HFF-Myc (cell line): Measurements from ENCODE around the gene CAMTA1.
"Not testable (repeated sequence)": the region's sequence is repeated elsewhere in the genome, so short reads cannot be mapped to it uniquely, and the experiment has no call there.

Experiments
- DNase-seq: peaks from one replicate; pipeline ENCODE4 v3.0.0-alpha.2; 2011; ENCODE audit warnings: low read depth; ENCODE audit errors: extremely low read depth
- H3K4me3 ChIP-seq: replicated peaks from 2 replicates; pipeline ENCODE4 v1.5.1; 2011; ENCODE audit warnings: low read depth, mild to moderate bottlenecking, control low read depth, low read length
- TF ChIP-seq, protein P1 (sequence below): IDR thresholded peaks from 2 replicates; pipeline ENCODE4 v1.5.1; 2012; ENCODE audit warnings: mild to moderate bottlenecking, low read depth, low read length, control low read depth; ENCODE audit errors: missing control alignments

The CAMTA1 gene

DNA sequence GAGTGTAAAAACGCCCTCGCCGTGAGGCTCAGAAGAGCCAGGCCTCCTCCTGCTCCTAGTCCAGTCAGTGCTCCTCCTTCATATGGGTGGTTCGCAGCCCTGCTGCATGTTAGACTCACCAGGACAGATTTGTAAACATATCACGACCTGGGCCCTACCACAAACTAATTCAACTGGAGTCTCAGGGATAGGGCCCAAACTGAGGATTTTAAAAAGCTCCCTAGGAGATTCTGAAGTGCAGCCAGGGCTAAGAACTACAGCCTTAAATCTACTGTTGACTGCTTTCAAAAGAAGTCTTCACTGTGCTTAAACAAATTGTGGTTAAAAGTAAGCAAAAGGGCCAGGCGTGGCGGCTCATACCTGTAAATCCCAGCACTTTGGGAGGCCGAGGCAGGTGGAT is 57.0 kb downstream of the CAMTA1 start:
- TF ChIP-seq, protein P1, sequence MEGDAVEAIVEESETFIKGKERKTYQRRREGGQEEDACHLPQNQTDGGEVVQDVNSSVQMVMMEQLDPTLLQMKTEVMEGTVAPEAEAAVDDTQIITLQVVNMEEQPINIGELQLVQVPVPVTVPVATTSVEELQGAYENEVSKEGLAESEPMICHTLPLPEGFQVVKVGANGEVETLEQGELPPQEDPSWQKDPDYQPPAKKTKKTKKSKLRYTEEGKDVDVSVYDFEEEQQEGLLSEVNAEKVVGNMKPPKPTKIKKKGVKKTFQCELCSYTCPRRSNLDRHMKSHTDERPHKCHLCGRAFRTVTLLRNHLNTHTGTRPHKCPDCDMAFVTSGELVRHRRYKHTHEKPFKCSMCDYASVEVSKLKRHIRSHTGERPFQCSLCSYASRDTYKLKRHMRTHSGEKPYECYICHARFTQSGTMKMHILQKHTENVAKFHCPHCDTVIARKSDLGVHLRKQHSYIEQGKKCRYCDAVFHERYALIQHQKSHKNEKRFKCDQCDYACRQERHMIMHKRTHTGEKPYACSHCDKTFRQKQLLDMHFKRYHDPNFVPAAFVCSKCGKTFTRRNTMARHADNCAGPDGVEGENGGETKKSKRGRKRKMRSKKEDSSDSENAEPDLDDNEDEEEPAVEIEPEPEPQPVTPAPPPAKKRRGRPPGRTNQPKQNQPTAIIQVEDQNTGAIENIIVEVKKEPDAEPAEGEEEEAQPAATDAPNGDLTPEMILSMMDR: no peak
- no peak for DNase-seq
- H3K4me3 ChIP-seq: no peak overlapping the region

DNA sequence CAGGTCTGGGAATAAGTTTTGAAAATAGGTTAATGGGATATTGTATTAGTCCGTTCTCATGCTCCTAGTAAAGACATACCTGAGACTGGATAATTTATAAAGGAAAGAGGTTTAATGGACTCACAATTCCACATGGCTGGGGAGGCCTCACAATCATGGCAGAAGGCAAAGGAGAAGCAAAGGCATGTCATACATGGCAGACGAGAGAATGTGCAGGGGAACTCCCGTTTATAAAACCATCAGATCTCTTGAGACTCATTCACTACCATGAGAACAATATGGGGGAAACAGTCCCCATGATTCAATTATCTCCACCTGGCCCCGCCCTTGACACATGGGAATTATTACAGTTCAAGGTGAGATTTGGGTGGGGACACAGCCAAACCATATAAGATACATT is 60.5 kb downstream of the CAMTA1 start:
- not testable (repeated sequence) for H3K4me3 ChIP-seq

DNA sequence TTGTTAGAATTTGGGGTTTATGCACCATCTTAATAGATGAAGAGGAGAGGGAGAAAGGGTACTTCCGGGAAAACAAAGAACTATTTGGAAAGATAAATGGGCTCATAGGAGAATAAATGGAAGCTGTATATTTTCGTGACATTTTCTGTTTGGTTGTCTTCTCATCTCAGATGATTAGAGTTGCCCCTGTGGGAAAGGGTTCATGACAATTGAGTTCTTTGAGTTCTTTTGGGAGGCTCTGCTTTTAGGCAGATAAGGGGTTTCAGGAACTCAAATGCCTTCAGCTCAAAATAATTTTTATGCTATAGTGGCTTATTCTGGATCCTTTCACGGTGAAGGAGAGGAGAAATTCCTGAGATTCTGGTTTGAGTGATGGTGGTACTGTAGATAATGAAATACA is 63.6 kb downstream of the CAMTA1 start:
- TF ChIP-seq, protein P1: no peak
- no peak for DNase-seq

More for the DNA sequence above, 60.5 kb downstream of the CAMTA1 start:
- DNase-seq: not testable (repeated sequence)

DNA sequence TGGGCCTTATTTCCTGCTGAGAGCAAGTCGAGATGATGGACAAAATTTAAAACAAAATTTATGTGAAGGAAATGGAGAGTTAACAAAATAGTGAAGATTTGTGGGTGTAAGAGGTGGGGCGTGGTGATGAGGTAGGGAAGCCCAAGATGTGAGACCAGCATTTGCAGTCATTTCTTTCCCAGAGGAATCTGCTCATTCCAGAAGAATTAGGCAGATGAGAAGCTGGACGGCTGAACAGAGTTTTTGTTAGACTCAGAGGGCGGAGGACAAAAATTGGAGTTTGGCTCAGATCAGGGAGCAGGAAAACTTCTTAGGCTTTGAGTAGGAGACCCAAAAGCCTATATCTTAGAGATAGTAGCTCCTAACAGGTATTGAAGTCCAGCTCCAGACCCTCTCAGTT is 65.3 kb downstream of the CAMTA1 start:
- DNase-seq: no peak
- TF ChIP-seq, protein P1: no peak
- H3K4me3 ChIP-seq: no peak overlapping the region

More for the DNA sequence above, 63.6 kb downstream of the CAMTA1 start:
- H3K4me3 ChIP-seq: no peak overlapping the region

DNA sequence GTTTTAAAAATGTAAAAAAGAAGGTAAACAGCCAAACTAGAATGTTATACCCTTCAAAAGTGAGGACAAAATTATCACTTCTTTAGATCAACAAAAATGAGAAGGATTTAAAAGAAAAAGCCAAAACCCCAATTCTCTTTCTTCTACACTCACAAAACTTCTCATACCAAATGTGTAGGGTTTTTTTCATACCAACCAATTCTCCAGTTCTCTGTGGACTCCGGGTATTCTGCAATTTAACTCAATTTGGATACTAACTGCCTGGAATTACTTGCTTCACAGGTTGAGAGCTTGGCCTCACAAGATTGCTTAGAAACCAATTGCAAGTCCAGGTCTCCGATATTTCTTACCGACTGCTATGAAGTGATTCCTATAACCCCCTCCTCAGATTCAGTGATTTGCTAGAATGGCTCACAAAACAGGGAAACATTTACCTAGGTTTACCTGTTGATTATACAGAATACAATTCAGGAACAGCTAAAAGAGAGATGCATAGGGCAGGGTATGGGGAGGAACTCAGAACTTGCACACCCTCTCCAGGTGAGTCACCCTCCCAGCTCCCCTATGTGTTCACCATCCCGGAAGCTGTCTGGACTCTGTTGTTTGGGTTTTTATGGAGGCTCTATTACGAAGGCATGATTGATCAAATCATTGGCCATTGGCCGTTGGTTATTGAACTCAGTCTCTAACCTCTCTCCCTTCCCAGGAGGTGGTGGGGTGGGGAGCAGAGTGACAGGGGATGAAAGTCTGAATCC is 67.1 kb downstream of the CAMTA1 start:
- DNase-seq: no peak
- no peak overlapping the region for H3K4me3 ChIP-seq
- TF ChIP-seq, protein P1: no peak

DNA sequence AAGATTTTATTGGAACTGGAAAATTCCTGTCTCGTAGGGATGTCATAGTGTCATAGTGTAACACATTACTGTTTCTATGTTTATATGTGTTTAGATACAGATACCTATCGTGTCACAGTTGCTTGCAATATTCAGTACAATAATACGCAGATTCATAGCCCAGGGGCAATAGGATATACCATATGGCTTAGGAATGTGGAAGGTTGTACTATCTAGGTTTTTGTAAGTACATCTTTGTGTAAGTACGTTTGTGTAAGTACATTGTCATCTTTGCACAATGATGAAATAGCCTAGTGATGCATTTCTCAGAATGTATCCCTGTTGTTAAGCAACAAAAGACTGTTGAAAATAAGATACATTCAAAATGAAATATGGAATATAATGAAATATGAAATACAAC is 68.9 kb downstream of the CAMTA1 start:
- no peak overlapping the region for H3K4me3 ChIP-seq
- TF ChIP-seq, protein P1: no peak
- no peak for DNase-seq

DNA sequence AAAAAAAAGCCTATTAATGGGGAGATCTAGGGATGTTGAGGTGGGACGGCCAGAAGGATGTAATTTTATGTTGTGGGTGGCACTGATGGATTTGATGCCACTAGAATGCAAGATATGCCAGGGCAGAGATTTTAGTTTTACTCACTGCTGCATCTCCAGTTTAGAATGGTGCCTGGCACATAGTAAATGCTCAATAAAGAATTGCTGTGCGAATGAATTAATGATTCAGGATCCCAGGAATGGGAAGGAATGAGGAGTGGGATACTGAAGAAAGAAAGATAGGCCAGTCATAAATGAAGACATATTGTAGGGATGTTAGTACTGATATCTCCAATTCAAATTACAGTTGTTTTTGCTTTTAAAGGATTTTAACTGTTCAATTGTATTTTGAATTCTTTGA is 72.6 kb downstream of the CAMTA1 start:
- no peak for DNase-seq
- TF ChIP-seq, protein P1: no peak
- H3K4me3 ChIP-seq: no peak overlapping the region
